Fibroblast of skin of abdomen (primary cell): ENCODE data around the gene MITF.
A peak's percentile ranks its signal among the peaks of the same experiment; 100 is the strongest.

Experiments used
- DNase-seq: peaks from one replicate; pipeline ENCODE4 v3.0.0-alpha.2; 2013

Gene MITF

GRCh38 chr3:69761896-69762767, 22.9 kb downstream of the MITF start:
- DNase-seq, result peak; percentile 85

- no peak for DNase-seq
These were observed 23.5 kb downstream of the MITF start for GRCh38 chr3:69762768-69763229.

GRCh38 chr3:69763458-69763857, 24.2 kb downstream of the MITF start:
- no peak for DNase-seq

- DNase-seq, result no peak
These were observed 25.0 kb downstream of the MITF start for GRCh38 chr3:69764121-69764741.

GRCh38 chr3:69764861-69765260, 25.6 kb downstream of the MITF start:
- DNase-seq, result no peak

GRCh38 chr3:69766638-69767037, 27.4 kb downstream of the MITF start:
- DNase-seq, result no peak

GRCh38 chr3:69767571-69767970, 28.3 kb downstream of the MITF start:
- DNase-seq, result no peak

- no peak for DNase-seq
These were observed 29.2 kb downstream of the MITF start for GRCh38 chr3:69768438-69768837.

- DNase-seq, result peak; percentile 15
These were observed 31.0 kb downstream of the MITF start for GRCh38 chr3:69770219-69770618.

GRCh38 chr3:69770976-69771634, 31.8 kb downstream of the MITF start:
- no peak for DNase-seq

- no peak for DNase-seq
These were observed 33.0 kb downstream of the MITF start for GRCh38 chr3:69772152-69772867.

GRCh38 chr3:69774029-69774428, 34.8 kb downstream of the MITF start:
- no peak for DNase-seq

- DNase-seq, result no peak
These were observed 36.5 kb downstream of the MITF start for GRCh38 chr3:69775751-69776150.

GRCh38 chr3:69776289-69776688, 37.0 kb downstream of the MITF start:
- no peak for DNase-seq

- DNase-seq, result no peak
These were observed 37.8 kb downstream of the MITF start for GRCh38 chr3:69776920-69777581.

- no peak for DNase-seq
These were observed 38.3 kb downstream of the MITF start for GRCh38 chr3:69777582-69777967.

GRCh38 chr3:69781593-69781992, 42.3 kb downstream of the MITF start:
- DNase-seq, result no peak

- DNase-seq, result peak; percentile 55
These were observed 45.8 kb downstream of the MITF start for GRCh38 chr3:69784954-69785514.

- DNase-seq, result no peak
These were observed 46.6 kb downstream of the MITF start for GRCh38 chr3:69785769-69786320.

- no peak for DNase-seq
These were observed 47.6 kb downstream of the MITF start for GRCh38 chr3:69786854-69787253.

- DNase-seq, result peak; percentile 83
These were observed 48.3 kb downstream of the MITF start for GRCh38 chr3:69787436-69788168.
